Endometrial microvascular endothelial cells (primary cell): Measurements from ENCODE around the gene MYRIP. TPM values are rescaled to one million over a fixed set of nuclear protein-coding genes. Genes with fewer than 3 reads are reported as not detected.
"Not testable (repeated sequence)": the region's sequence is repeated elsewhere in the genome, so short reads cannot be mapped to it uniquely, and the experiment has no call there.

Experiments
- in situ Hi-C: cut with HindIII; loops from 2 replicates; pipeline ENCODE4 v1.10.0; 2017; ENCODE audit warnings: low sequenced_read_pairs, low pct_unique_long_range_greater_than_20kb; ENCODE audit errors: inconsistent ontology term
- total RNA-seq: library from RNA; depleted of rRNA; stranded (reverse); fragments of >200 nt; gene quantifications from one replicate; pipeline ENCODE4 v1.2.3, GENCODE V29; 2015; ENCODE audit errors: inconsistent ontology term

MYRIP gene
- total RNA-seq, 1 donor from 2014 or later = 1.1 TPM

GRCh38 chr3:40055956-40056355 lies 246.5 kb downstream of the MYRIP start:
- in situ Hi-C loops = no loop called here

GRCh38 chr3:40057077-40057476 lies 247.7 kb downstream of the MYRIP start:
- in situ Hi-C loops = no loop called here

GRCh38 chr3:40057786-40058185 lies 248.4 kb downstream of the MYRIP start:
- in situ Hi-C loops = no loop called here

- in situ Hi-C loops = no loop called here
Measured at GRCh38 chr3:40068636-40069035, 259.2 kb downstream of the MYRIP start.

- in situ Hi-C loops = no loop called here
Measured at GRCh38 chr3:40070816-40071215, 261.4 kb downstream of the MYRIP start.

- in situ Hi-C loops = no loop called here
Measured at GRCh38 chr3:40071683-40072238, 262.4 kb downstream of the MYRIP start.

GRCh38 chr3:40073310-40074007 lies 264.1 kb downstream of the MYRIP start:
- in situ Hi-C loops = no loop called here

GRCh38 chr3:40077139-40077538 lies 267.7 kb downstream of the MYRIP start:
- in situ Hi-C loops = not testable (repeated sequence)

- in situ Hi-C loops = not testable (repeated sequence)
Measured at GRCh38 chr3:40077828-40078492, 268.6 kb downstream of the MYRIP start.

GRCh38 chr3:40078590-40078989 lies 269.2 kb downstream of the MYRIP start:
- in situ Hi-C loops = no loop called here

GRCh38 chr3:40079203-40079846 lies 269.9 kb downstream of the MYRIP start:
- in situ Hi-C loops = no loop called here

GRCh38 chr3:40079847-40080240 lies 270.4 kb downstream of the MYRIP start:
- in situ Hi-C loops = no loop called here

- in situ Hi-C loops = no loop called here
Measured at GRCh38 chr3:40083066-40083465, 273.7 kb downstream of the MYRIP start.

- in situ Hi-C loops = not testable (repeated sequence)
Measured at GRCh38 chr3:40084424-40084823, 275.0 kb downstream of the MYRIP start.

GRCh38 chr3:40086890-40087883 lies 277.8 kb downstream of the MYRIP start:
- in situ Hi-C loops = no loop called here

- in situ Hi-C loops = no loop called here
Measured at GRCh38 chr3:40088527-40089170, 279.2 kb downstream of the MYRIP start.

- in situ Hi-C loops = no loop called here
Measured at GRCh38 chr3:40096661-40097111, 287.3 kb downstream of the MYRIP start.
